Keratinocyte (primary cell): ENCODE data around the gene JAZF1. TPM values are rescaled to one million over a fixed set of nuclear protein-coding genes. Genes with fewer than 3 reads are reported as not detected.

Source experiments
- DNase-seq: peaks from one replicate; pipeline ENCODE4 v3.0.0-alpha.2; 2011; ENCODE audit warnings: low read depth, missing footprints, low spot score
- FAIRE-seq: peaks from 2 replicates; lab custom pipeline; 2011; peaks lifted over from hg19 to GRCh38; lab: Jason Lieb, UNC
- H2AFZ ChIP-seq: 2 replicates; pipeline ENCODE4 v1.6.0; 2012; ENCODE audit warnings: low read length, control low read depth, inconsistent platforms; ENCODE audit not compliant: control insufficient read depth
- H3K27ac ChIP-seq: 2 replicates; pipeline ENCODE4 v1.5.1; 2011; ENCODE audit warnings: low read length; ENCODE audit not compliant: control insufficient read depth, insufficient read depth
- H3K27me3 ChIP-seq: 3 replicates; pipeline ENCODE4 v1.6.0; 2011; ENCODE audit warnings: low read length; ENCODE audit not compliant: control insufficient read depth, insufficient read depth; ENCODE audit errors: extremely low read depth
- H3K36me3 ChIP-seq, 2 experiments: 2 replicates in 1 of 2; 3 replicates in 1 of 2; pipeline ENCODE4 v1.5.1; 2011; ENCODE audit warnings: low read length in 2 of 2, mild to moderate bottlenecking in 1 of 2; ENCODE audit not compliant: control insufficient read depth in 2 of 2, insufficient read depth in 2 of 2; ENCODE audit errors: extremely low read depth in 1 of 2
- H3K4me1 ChIP-seq: 3 replicates; pipeline ENCODE4 v1.5.1; 2011; ENCODE audit warnings: low read length; ENCODE audit not compliant: control insufficient read depth, insufficient read depth; ENCODE audit errors: extremely low read depth
- H3K4me2 ChIP-seq: 3 replicates; pipeline ENCODE4 v1.6.0; 2011; ENCODE audit warnings: low read depth, low read length; ENCODE audit not compliant: control insufficient read depth, insufficient read depth; ENCODE audit errors: extremely low read depth
- H3K4me3 ChIP-seq, 3 experiments: fragments of 200-600 bp in 1 of 3; sonication (generic) in 1 of 3; 2 replicates in 2 of 3; 3 replicates in 1 of 3; pipeline ENCODE4 v1.5.1; 2011 to 2016; ENCODE audit warnings: low read length in 3 of 3, mild to moderate bottlenecking in 3 of 3, control low read depth in 2 of 3, inconsistent platforms in 1 of 3, low read depth in 1 of 3, mixed read lengths in 1 of 3, mixed run types in 1 of 3, moderate library complexity in 1 of 3; ENCODE audit not compliant: control insufficient read depth in 2 of 3, insufficient read depth in 2 of 3; ENCODE audit errors: extremely low read depth in 1 of 3
- H3K79me2 ChIP-seq: 2 replicates; pipeline ENCODE4 v1.6.0; 2012; ENCODE audit warnings: low read length; ENCODE audit not compliant: control insufficient read depth, insufficient read depth
- H3K9ac ChIP-seq: 3 replicates; pipeline ENCODE4 v1.6.0; 2011; ENCODE audit warnings: low read length; ENCODE audit not compliant: control insufficient read depth, insufficient read depth; ENCODE audit errors: extremely low read depth
- H3K9me1 ChIP-seq: 3 replicates; pipeline ENCODE4 v1.6.0; 2011; ENCODE audit warnings: low read length; ENCODE audit not compliant: control insufficient read depth, insufficient read depth; ENCODE audit errors: extremely low read depth
- H3K9me3 ChIP-seq: 2 replicates; pipeline ENCODE4 v1.5.1; 2012; ENCODE audit warnings: low read depth, low read length; ENCODE audit not compliant: control insufficient read depth
- H4K20me1 ChIP-seq: 3 replicates; pipeline ENCODE4 v1.6.0; 2011; ENCODE audit warnings: low read length; ENCODE audit not compliant: control insufficient read depth, insufficient read depth; ENCODE audit errors: extremely low read depth
- EZH2 ChIP-seq: IDR thresholded peaks from one replicate; pipeline ENCODE4 v1.6.1; 2012; ENCODE audit warnings: inconsistent platforms, mild to moderate bottlenecking, low read length, moderate library complexity
- dilution Hi-C: fragments of 300-500 bp; cut with MboI; formaldehyde crosslinking; loops from one replicate; pipeline ENCODE4 v1.7.0; 2020; ENCODE audit warnings: low sequenced_read_pairs; ENCODE audit not compliant: extremely low pct_ligation_motif_present
- polyA plus RNA-seq, 5 experiments: library from polyadenylated mRNA; depleted of rRNA in 3 of 5; stranded (reverse) in 3 of 5; stranded (forward) in 1 of 5; unstranded in 1 of 5; fragments of >200 nt; gene quantifications; 1 replicate in 1 of 5; 2 replicates in 3 of 5; 3 replicates in 1 of 5; pipeline versions ENCODE4 v1.2.1 to v1.2.3, GENCODE V29; 2011 to 2012; ENCODE audit warnings: missing spikeins in 2 of 5, low read depth in 1 of 5, low replicate concordance in 1 of 5
- TF ChIP-seq, protein P1 (sequence below), 3 experiments: IDR thresholded peaks in 1 of 3; conservative IDR thresholded peaks in 1 of 3; optimal IDR thresholded peaks in 1 of 3; 2 replicates in 2 of 3; 3 replicates in 1 of 3; pipeline versions ENCODE3 to v1.5.1; 2011; ENCODE audit warnings: low read length in 3 of 3, mild to moderate bottlenecking in 3 of 3, moderate library complexity in 2 of 3, control low read depth in 1 of 3, inconsistent platforms in 1 of 3; ENCODE audit not compliant: insufficient read depth in 2 of 3; ENCODE audit errors: extremely low read depth in 1 of 3

JAZF1 gene
- polyA plus RNA-seq, 1 donor (not counting 4 experiments of a cell fraction or from before 2014, with no cell fraction given): 2.5 TPM

DNA sequence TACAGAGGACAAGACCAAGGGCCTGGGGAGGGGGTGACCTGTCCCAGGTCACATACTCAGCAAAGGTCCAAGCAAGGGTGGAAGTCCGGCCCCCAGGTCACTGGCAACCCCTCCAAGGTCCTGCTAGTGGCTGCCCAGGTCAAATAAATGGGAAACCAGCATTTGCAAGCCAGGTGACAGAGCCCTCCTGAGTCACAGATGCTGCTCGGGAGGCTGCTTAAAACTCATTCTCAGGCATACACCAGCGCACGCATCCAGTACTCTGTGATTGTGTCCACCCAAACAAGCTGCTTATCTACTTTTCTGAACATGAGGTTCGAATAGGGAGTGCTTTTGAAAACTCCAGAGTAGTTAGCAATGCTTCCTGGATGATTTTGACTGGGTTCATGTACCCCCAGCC lies 310.0 kb downstream of the JAZF1 start:
- Histone ChIP-seq H3K4me1 (no peaks in the 10 kb centered on the region), H3K9ac (no peak overlapping the region), H4K20me1 (no peaks in the 10 kb centered on the region), H3K79me2 (no peaks in the 10 kb centered on the region), H3K9me3 (no peaks in the 10 kb centered on the region), H3K9me1 (no peaks in the 10 kb centered on the region), H3K27ac (no peak overlapping the region), H2AFZ (no peak overlapping the region), H3K36me3 (no peaks in the 10 kb centered on the region), H3K27me3 (no peaks in the 10 kb centered on the region), H3K4me3 (no peak overlapping the region), H3K4me2 (no peak overlapping the region)
- DNase-seq: no peak
- FAIRE-seq: no peak
- TF ChIP-seq EZH2: no peak
- TF ChIP-seq, protein P1, sequence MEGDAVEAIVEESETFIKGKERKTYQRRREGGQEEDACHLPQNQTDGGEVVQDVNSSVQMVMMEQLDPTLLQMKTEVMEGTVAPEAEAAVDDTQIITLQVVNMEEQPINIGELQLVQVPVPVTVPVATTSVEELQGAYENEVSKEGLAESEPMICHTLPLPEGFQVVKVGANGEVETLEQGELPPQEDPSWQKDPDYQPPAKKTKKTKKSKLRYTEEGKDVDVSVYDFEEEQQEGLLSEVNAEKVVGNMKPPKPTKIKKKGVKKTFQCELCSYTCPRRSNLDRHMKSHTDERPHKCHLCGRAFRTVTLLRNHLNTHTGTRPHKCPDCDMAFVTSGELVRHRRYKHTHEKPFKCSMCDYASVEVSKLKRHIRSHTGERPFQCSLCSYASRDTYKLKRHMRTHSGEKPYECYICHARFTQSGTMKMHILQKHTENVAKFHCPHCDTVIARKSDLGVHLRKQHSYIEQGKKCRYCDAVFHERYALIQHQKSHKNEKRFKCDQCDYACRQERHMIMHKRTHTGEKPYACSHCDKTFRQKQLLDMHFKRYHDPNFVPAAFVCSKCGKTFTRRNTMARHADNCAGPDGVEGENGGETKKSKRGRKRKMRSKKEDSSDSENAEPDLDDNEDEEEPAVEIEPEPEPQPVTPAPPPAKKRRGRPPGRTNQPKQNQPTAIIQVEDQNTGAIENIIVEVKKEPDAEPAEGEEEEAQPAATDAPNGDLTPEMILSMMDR (optimal IDR thresholded peaks at IDR 0.05 in 1 of 3, IDR thresholded peaks at IDR 0.05 in 1 of 3, conservative IDR thresholded peaks at IDR 0.05 in 1 of 3; ENCODE audit: extremely low read depth in 1 of 3, insufficient read depth in 2 of 3, low read length in 3 of 3): no peak
- dilution Hi-C loops: no loop called here

DNA sequence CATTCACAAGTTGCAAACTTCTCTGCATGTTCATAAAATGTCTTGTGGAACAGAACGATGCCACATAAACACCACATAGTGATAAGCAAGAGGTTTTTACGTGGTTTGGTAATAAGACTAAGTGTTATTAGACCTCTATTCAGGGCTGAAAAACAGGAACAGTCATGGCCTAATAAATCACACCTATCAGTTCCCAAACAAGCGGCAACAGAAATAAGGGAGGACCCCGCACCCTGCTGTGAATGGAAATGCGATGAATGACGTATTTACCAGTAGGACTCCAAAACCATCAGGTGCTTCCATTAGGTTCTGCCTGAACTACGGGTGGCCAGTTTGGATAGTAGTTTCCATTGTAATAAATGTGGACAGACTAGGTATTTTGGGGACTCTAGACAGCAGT lies 311.5 kb downstream of the JAZF1 start:
- Histone ChIP-seq H3K4me2 (no peak overlapping the region), H3K36me3 (no peaks in the 10 kb centered on the region), H3K27ac (no peak overlapping the region), H3K9me3 (no peaks in the 10 kb centered on the region), H3K27me3 (no peaks in the 10 kb centered on the region), H3K9me1 (no peaks in the 10 kb centered on the region), H3K4me1 (no peaks in the 10 kb centered on the region), H3K4me3 (no peak overlapping the region), H3K9ac (no peak overlapping the region), H4K20me1 (no peaks in the 10 kb centered on the region), H3K79me2 (no peaks in the 10 kb centered on the region), H2AFZ (no peak overlapping the region)
- FAIRE-seq (no peak), DNase-seq (no peak)
- dilution Hi-C loops: no loop called here
- TF ChIP-seq, protein P1 (optimal IDR thresholded peaks at IDR 0.05 in 1 of 3, IDR thresholded peaks at IDR 0.05 in 1 of 3, conservative IDR thresholded peaks at IDR 0.05 in 1 of 3; ENCODE audit: extremely low read depth in 1 of 3, insufficient read depth in 2 of 3, low read length in 3 of 3): no peak
- no peak for TF ChIP-seq EZH2
